Tongue (tissue), 2 donors: ENCODE data around the gene NTN3. TPM values are rescaled to one million over a fixed set of nuclear protein-coding genes. Genes with fewer than 3 reads are reported as not detected.
"Not testable (repeated sequence)": the region's sequence is repeated elsewhere in the genome, so short reads cannot be mapped to it uniquely, and the experiment has no call there.

Experiments used
- DNase-seq: peaks from one replicate; pipeline ENCODE4 v3.0.0-alpha.2; 2015
- total RNA-seq: library from RNA; depleted of rRNA; stranded (reverse); fragments of >200 nt; gene quantifications from one replicate; pipeline ENCODE4 v1.2.3, GENCODE V29; 2014

The NTN3 gene
- total RNA-seq, 1 donor from 2014 or later = 9.1 TPM

DNA sequence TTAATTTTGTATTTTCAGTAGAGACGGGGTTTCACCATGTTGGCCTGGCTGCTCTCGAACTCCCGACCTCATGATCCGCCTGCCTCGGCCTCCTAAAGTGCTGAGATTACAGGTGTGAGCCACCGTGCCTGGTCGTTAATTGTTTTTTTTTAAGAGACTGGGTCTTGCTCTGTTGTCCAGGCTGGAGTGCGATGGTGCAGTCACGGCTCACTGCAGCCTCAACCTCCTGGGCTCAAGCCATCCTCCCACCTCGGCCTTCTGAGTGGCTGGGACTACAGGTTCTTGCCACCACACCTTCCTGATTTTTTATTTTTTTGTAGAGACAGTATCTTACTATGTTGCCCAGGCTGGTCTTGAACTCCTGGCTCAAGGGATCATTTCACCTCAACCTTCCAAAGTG lies 8.9 kb downstream of the NTN3 start:
- DNase-seq = not testable (repeated sequence)

GRCh38 chr16:2480948-2481347 lies 9.9 kb downstream of the NTN3 start:
- no peak for DNase-seq

DNA sequence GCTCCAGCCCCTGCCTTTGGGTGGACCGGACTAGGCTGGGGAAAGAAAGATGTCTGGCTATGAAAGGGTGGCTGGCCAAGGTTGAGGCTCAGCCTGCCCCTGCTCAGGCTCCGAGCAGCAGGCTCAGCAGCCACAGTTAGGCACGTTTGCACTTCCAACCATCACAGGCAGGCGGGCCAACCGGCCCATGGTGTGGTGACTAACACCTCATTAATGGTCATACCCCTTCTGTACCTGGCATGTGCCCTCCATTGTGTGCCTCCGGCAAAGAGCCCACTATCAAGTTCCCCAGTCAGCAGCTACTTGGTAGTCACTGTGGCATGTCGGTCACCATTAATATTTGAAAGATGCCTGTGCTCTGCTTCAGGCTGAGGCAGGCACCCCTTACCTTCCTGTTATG lies 10.6 kb downstream of the NTN3 start:
- DNase-seq = no peak

DNA sequence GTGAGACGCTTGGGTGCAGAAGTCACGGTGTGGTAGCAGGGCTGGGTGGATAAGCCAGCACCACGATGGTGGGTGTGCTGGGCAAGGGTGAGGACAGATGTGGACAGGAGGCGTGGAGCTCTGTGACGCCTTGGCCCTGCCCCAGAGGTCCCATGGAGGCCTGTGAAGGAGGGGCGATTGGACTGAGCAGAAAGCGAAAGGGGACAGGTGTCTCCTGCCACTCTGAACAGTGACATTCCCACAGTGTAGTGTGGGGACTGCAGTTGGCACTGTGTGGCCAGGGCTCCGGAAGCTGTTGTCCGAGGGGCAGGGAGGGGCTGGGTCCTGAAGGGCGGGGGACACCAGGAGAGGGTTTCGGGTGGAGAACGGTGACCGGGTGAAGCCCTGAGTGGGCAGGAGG lies 11.2 kb downstream of the NTN3 start:
- peak; percentile 71 for DNase-seq

DNA sequence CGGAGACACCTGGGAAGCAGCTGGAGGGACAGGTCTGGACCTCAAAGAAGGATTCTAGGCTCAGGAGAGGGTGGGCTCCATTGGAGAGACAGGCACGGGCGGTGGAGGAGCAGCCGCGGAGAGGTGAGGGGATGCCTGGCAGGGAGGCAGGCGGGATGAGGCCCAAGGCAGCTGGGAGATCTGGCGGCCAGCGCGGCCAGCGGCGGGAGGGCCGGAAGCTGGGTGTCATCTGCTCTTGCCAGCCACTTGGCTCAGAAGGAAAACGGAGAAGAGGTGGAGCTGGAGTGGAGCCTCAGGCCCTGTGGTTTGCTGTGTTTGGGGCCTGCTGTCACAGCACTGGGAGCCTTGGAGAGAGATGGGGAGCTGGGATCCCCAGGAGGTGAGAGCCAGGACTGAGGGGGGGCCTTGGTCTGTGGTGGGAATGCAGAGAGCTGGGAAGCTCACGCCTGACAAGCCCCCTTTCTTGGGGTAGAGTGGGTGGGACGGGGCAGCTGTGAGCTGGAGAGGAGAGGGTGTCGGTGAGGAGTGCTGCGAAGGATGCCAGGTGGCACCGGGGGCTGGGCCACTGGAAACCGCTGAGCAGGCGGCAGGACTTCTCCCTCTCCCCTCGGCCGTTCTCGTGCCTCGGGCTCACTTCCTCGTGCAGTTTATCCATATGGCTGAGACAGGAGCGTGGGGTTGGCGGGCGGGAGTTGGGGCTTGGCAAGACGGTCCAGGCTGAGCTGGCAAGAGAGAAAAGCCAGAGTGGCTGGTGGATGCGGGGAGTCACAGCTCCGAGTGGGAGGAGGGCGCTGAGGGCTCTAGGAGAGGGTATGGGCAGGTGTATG lies 11.8 kb downstream of the NTN3 start:
- peak; percentile 90 for DNase-seq

DNA sequence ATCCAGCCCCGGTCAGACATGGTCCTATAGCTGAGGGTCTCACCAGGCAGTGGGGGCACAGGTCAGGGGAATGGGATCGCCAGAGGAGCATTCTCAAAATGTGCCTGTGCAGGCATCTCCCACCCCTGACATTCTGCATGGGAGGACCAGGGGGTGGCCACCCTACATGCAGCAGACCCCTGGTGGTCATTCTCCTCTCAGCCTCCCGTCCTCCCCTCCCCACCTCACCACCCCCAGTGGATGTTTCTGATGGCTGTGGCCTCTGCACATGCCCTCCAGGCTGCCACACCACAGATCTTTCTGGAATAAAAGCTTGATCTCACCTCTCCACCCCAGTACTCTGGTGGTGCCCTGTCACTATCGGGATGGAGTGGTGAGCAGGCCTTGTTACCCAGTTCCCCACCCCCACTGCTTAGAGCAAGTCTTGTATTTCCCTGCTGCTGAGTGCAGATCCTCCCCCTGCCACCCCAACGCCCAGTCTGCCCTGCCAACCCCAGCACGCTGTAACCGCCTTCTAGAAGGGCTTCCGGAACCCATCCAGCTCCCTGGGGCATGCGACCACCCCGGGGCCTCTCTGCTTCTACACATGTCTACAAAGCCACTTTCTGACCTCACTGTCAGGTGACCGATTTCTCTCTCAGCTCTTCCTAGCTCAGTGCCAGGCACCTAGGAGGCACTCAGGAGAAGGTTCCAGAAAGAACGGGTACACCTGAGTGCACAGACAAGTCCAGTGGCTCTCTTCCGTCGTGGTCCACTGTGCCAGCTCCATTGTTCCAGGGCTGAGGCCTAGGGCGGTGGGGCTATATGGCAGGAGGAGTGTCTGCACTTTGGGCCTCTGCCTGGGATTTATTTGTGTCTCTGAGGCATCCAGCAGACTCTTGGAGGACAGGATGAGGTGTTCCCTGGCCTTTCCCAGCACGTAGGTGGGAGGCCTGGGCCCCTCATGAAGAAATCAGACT lies 13.1 kb downstream of the NTN3 start:
- no peak for DNase-seq

GRCh38 chr16:2484898-2485508 lies 13.9 kb downstream of the NTN3 start:
- DNase-seq = no peak

GRCh38 chr16:2485811-2486507 lies 14.9 kb downstream of the NTN3 start:
- DNase-seq = no peak

DNA sequence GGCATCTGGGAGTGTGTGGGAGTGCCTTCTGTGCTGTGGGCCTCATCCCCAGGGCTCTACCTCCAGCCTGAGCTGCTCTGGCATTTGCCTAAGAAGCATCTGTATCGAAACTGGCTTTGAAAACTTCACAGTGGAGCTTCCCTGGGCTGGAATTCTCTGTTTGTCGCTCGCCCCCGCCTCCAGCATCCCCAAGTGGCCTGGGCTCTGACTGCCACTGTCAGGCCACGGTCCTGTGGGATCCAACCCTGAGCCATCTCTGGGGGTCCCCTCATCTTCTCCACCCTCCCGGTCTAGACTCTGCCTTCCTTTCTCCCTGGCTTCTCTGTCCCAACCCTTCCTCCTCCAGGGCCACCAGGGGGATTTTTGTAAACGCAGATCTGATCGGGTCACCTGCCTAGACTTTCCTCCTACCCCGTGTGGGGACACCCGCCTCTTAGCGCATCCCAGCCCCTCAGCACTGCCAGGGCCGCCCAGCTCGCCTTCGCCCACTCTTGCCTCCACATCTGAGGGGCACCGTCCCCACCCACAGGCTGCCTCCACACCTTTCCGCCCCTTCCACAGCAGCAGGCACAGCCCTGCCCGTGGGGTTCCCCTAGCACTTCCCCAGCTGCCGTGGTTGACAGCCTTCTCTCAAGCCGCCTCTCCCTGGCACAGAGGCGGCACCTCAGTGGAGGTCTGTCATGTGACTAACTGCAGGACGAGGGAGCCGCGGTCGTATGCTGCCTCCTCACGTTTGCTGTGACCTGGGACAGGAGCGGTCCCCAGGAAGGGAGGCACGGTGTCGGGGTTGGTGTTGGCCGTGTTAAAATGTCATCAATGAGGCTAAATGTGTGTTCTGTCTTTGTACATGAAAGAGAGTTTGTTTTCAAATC lies 15.8 kb downstream of the NTN3 start:
- DNase-seq = peak; percentile 60

DNA sequence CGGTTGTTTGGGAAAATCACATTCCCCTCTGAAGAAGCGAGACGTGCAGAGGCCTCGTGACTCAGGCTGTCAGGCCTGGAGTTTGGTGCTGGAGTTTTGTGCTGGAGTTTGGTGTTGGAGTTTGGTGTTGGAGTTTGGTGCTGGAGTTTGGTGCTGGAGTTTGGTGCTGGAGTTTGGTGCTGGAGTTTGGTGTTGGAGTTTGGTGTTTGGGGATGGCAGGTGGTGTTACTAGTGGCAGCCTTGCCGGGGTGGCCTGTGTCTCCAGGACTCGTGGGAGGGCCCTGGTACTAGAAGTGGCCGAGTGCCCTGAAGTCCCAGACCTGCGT lies 16.4 kb downstream of the NTN3 start:
- DNase-seq = no peak

GRCh38 chr16:2487903-2488531 lies 16.9 kb downstream of the NTN3 start:
- DNase-seq = peak; percentile 79

GRCh38 chr16:2489581-2489980 lies 18.5 kb downstream of the NTN3 start:
- DNase-seq = no peak

DNA sequence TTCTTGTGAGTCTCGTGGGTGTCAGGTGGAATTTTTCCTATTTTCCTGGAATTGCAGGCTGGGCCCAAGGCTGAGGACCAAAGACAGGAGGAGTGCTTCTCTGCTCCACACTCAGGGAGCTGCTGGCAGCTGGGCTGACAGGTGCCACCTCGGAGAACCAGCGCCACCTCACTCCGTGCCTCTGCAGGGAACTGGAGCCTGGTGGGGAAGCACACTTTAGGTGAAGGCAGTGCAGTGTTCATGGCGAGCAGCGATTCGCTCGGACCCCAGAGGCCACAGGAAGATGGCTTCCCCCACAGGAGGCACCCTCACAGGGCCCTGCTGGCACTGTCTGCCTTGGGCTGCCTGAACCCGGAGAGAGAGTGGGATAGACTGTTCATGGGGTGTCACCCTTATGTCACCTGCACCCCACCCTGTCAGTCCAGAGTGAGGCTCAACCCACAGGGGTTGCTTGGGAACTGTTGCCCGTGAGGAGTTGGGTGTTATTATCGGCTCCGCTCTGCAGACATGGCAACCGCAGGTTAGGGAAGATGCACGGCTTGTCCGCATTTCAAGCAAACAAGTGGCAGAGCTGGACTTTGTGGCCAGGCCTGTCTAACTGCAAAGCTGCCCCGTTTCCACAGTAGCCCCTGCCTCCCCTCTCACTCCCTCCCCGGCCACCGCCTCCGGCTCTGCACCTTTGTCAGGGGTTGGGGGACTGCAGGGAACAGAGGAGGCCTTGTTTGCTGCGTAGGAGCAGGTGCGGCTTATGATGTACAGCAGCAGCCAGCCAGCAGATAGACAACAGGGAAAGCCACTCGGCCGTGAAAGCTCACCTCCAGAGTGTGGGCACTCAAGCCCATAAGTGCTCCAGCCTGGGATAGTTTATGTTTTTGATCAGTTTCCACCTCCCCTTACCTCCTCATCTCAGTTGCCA lies 19.4 kb downstream of the NTN3 start:
- no peak for DNase-seq

GRCh38 chr16:2492292-2492691 lies 21.2 kb downstream of the NTN3 start:
- DNase-seq = no peak

DNA sequence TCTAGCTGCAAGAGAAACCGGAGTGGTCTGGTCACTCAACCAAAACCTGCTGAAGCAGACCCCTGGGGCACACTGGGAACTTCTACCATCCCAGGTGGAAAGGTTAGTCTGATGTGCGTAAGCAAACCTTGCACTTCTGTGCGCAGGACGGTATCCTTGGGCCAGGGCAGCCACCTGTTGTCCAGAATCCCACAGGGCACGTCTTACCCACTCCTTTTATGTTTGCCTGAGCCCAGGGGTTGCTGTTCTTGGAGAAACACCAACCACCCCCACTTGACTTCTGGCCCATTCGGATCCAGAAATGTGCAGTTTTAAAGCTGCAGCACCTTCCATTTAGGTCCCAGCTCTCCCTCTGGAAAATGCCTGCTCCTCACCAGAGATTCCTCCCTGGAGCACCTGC lies 22.5 kb downstream of the NTN3 start:
- DNase-seq = no peak

GRCh38 chr16:2494616-2495015 lies 23.5 kb downstream of the NTN3 start:
- no peak for DNase-seq

GRCh38 chr16:2495041-2495440 lies 23.9 kb downstream of the NTN3 start:
- no peak for DNase-seq

GRCh38 chr16:2496223-2497115 lies 25.4 kb downstream of the NTN3 start:
- DNase-seq = no peak
